ENCODE data around the gene NRG2. TPM values are rescaled to one million over a fixed set of nuclear protein-coding genes. Genes with fewer than 3 reads are reported as not detected.

NRG2 gene
- total RNA-seq, 1 donor from 2014 or later: 0.07 TPM

DNA sequence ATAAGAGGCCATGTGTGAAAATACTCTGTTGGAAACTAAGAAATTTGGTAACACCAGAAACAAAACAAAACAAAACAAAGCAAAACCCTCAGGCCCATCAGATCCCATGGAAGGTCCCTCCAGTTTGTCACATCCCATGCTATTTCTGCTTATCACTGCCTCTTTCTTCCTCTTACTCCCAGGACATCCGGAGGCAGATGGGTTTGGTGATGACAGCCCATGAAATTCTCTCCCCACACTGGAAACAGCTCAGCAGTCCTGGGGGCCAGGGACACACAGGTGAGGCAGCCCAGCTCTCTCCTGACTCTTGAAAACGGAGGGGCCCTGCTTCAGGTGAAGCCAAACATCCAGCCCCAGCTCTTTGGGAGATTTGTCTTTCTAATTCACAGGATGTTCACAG, 63.2 kb downstream of the NRG2 start:
- Mint-ChIP-seq H3K36me3 (ENCODE audit: low read depth) (no peaks in the 10 kb centered on the region), H3K4me3 (no peak overlapping the region), H3K9me3 (no peaks in the 10 kb centered on the region), H3K27ac (no peak overlapping the region), H3K27me3 (peaks cover 29% of the 10 kb centered on the region), H3K4me1 (no peaks in the 10 kb centered on the region)
- intact Hi-C loops (cut with micrococcal nuclease): no loop called here
- ATAC-seq (ENCODE audit: low read depth): no peak
- CTCF ChIA-PET: interaction anchor here (2.9 kb wide), 1 partner anchor 10 kb away, joined by 10 read pairs; no protein-coding TSS in a partner anchor
- no peak for DNase-seq
- POLR2A ChIA-PET: no interaction called here
- TF ChIP-seq, protein P1, sequence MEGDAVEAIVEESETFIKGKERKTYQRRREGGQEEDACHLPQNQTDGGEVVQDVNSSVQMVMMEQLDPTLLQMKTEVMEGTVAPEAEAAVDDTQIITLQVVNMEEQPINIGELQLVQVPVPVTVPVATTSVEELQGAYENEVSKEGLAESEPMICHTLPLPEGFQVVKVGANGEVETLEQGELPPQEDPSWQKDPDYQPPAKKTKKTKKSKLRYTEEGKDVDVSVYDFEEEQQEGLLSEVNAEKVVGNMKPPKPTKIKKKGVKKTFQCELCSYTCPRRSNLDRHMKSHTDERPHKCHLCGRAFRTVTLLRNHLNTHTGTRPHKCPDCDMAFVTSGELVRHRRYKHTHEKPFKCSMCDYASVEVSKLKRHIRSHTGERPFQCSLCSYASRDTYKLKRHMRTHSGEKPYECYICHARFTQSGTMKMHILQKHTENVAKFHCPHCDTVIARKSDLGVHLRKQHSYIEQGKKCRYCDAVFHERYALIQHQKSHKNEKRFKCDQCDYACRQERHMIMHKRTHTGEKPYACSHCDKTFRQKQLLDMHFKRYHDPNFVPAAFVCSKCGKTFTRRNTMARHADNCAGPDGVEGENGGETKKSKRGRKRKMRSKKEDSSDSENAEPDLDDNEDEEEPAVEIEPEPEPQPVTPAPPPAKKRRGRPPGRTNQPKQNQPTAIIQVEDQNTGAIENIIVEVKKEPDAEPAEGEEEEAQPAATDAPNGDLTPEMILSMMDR (IDR thresholded peaks at IDR 0.05): no peak

DNA sequence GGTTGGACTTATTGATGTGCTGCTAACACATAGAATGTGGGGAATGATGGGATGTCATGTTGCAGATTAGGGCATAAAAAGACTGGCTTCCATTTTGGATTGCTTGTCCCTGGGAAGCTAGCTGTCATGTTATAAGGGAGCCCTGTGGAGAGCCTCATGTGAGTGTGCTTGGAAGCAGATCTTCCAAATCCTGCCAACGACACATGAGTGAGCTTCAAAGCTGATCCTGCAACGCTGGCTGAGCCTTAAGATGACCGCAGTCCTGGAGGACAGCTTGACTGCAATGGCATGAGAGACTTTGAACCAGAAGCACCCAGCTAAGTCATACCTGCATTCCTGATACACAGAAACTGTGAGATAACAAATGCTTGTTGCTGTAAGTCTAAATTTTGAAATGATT, 63.6 kb downstream of the NRG2 start:
- ATAC-seq (ENCODE audit: low read depth) (no peak), DNase-seq (no peak)
- Mint-ChIP-seq H3K4me1 (no peaks in the 10 kb centered on the region), H3K36me3 (ENCODE audit: low read depth) (no peaks in the 10 kb centered on the region), H3K27me3 (peaks cover 29% of the 10 kb centered on the region), H3K4me3 (no peak overlapping the region), H3K9me3 (no peaks in the 10 kb centered on the region), H3K27ac (no peak overlapping the region)
- intact Hi-C loops (cut with micrococcal nuclease): no loop called here
- TF ChIP-seq, protein P1 (IDR thresholded peaks at IDR 0.05): no peak
- POLR2A ChIA-PET: no interaction called here
- CTCF ChIA-PET: interaction anchor here (2.9 kb wide), 1 partner anchor 10 kb away, joined by 10 read pairs; no protein-coding TSS in a partner anchor

DNA sequence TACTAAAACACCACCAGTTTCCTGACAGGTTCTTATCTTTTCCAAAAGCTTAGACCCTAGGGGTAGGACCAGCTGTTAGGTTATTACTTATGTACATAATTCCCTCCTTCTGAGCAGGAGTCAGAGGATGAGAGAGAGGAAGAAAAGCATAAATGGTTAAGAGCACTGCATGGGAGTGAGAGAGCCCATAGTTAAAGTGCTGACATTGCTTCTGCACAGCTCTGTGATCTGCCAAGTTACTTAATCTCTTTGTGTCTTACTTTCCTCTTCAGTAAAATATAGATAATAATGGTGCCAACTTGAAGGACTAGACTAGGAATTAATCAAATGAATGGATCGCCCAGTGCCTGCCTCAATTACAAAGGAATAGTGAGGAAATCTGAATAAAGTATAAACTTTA, 66.4 kb downstream of the NRG2 start:
- ChIA-PET CTCF (no interaction called here), POLR2A (no interaction called here)
- Mint-ChIP-seq H3K4me3 (no peak overlapping the region), H3K27ac (no peak overlapping the region), H3K36me3 (ENCODE audit: low read depth) (no peaks in the 10 kb centered on the region), H3K27me3 (peaks cover 19% of the 10 kb centered on the region), H3K4me1 (no peaks in the 10 kb centered on the region), H3K9me3 (no peaks in the 10 kb centered on the region)
- TF ChIP-seq, protein P1 (IDR thresholded peaks at IDR 0.05): no peak
- no peak for DNase-seq
- ATAC-seq (ENCODE audit: low read depth): no peak
- intact Hi-C loops (cut with micrococcal nuclease): no loop called here

DNA sequence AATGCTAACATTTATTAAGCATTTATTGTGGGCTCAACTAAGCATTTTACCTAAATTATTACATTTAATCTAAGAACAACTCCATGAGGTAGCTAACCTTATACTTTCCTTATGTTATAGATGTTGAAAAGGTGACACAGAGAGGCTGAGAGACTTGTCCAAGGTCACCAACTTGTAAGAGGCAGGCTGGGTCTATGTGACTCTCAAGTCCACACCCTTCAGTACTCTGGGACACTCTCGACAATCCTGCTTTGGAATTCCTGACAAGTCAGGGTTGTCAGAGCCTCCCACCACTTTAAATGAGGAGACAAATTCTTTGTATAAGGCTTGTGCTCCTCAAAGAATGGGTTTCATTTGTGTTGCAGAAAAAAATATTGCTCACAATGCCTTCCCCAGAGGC, 67.2 kb downstream of the NRG2 start:
- ATAC-seq (ENCODE audit: low read depth): no peak
- Mint-ChIP-seq H3K27me3 (peaks cover 26% of the 10 kb centered on the region), H3K36me3 (ENCODE audit: low read depth) (no peaks in the 10 kb centered on the region), H3K4me3 (no peak overlapping the region), H3K27ac (no peak overlapping the region), H3K4me1 (no peaks in the 10 kb centered on the region), H3K9me3 (no peaks in the 10 kb centered on the region)
- TF ChIP-seq, protein P1 (IDR thresholded peaks at IDR 0.05): no peak
- no peak for DNase-seq
- CTCF ChIA-PET: no interaction called here
- intact Hi-C loops (cut with micrococcal nuclease): no loop called here
- POLR2A ChIA-PET: no interaction called here

DNA sequence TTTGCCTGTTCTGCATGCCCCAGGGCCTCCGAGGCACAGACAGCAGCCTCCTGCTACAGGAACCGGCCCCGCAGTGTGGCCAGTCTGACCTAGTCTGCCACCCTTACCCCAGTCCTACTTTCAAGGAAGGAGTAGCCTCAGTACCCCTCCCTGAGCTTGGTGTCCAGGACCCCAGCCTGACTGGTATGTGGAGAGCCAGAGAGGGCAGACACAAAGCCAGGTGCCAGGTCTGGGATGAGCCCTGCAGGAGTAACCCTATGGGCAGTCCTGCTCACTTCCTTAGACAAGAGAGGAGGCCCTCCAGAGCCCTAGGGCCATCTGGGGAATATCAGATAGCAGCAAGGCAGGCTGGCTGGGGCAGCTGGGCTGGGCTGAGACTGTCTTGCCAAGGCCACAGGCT, 67.8 kb downstream of the NRG2 start:
- DNase-seq (no peak), ATAC-seq (ENCODE audit: low read depth) (no peak)
- ChIA-PET POLR2A (no interaction called here), CTCF (no interaction called here)
- Mint-ChIP-seq H3K4me1 (no peaks in the 10 kb centered on the region), H3K27me3 (peaks cover 32% of the 10 kb centered on the region), H3K9me3 (no peaks in the 10 kb centered on the region), H3K4me3 (no peak overlapping the region), H3K36me3 (ENCODE audit: low read depth) (no peaks in the 10 kb centered on the region), H3K27ac (no peak overlapping the region)
- TF ChIP-seq, protein P1 (IDR thresholded peaks at IDR 0.05): no peak
- intact Hi-C loops (cut with micrococcal nuclease): no loop called here

Measured in activated B cell treated with CpG ODN at 0.5 μM for 24 hours (primary cell).